GM12865 (cell line): ENCODE results near the gene GOT2.
"Not testable (repeated sequence)": the region's sequence is repeated elsewhere in the genome, so short reads cannot be mapped to it uniquely, and the experiment has no call there.

Source experiments
- DNase-seq: peaks from one replicate; pipeline ENCODE4 v3.0.0; 2010; ENCODE audit warnings: low read depth
- H3K4me3 ChIP-seq: 2 replicates; pipeline ENCODE4 v1.5.1; 2011; ENCODE audit warnings: mild to moderate bottlenecking, low read depth, low read length, control low read depth
- CTCF ChIP-seq: IDR thresholded peaks from 2 replicates; pipeline ENCODE4 v1.5.1; 2011; ENCODE audit warnings: low read length, control low read depth, low read depth, inconsistent platforms; ENCODE audit not compliant: insufficient read depth; ENCODE audit errors: missing control alignments

Gene GOT2

GRCh38 chr16:58670946-58671583 is 63.1 kb downstream of the GOT2 start:
- DNase-seq = no peak
- no peak overlapping the region for H3K4me3 ChIP-seq
- TF ChIP-seq CTCF = no peak

- DNase-seq = no peak
- no peak for TF ChIP-seq CTCF
- H3K4me3 ChIP-seq = no peak overlapping the region
Observed at GRCh38 chr16:58670177-58670576, 63.9 kb downstream of the GOT2 start.

- no peak for DNase-seq
- no peak overlapping the region for H3K4me3 ChIP-seq
- no peak for TF ChIP-seq CTCF
Observed at GRCh38 chr16:58665200-58665599, 68.9 kb downstream of the GOT2 start.

- TF ChIP-seq CTCF = peak; percentile 64
- peak; percentile 68 for DNase-seq
- no peak overlapping the region for H3K4me3 ChIP-seq
Observed at GRCh38 chr16:58661199-58661830, 72.8 kb downstream of the GOT2 start.

GRCh38 chr16:58659911-58660310 is 74.2 kb downstream of the GOT2 start:
- DNase-seq = not testable (repeated sequence)

GRCh38 chr16:58658796-58659211 is 75.3 kb downstream of the GOT2 start:
- H3K4me3 ChIP-seq = no peak overlapping the region
- no peak for DNase-seq
- no peak for TF ChIP-seq CTCF

More at GRCh38 chr16:58659911-58660310, 74.2 kb downstream of the GOT2 start:
- H3K4me3 ChIP-seq = not testable (repeated sequence)
